Parathyroid adenoma (tissue), 2 donors: ENCODE data around the gene MIP.

Experiments
- H2AFZ ChIP-seq: fragments of 300-600 bp; sonication (generic); one replicate; pipeline ENCODE4 v1.7.0; 2017; ENCODE audit warnings: antibody characterized with exemption, mild to moderate bottlenecking
- H3K27ac ChIP-seq: fragments of 300-600 bp; sonication (generic); one replicate; pipeline ENCODE4 v1.7.0; 2017
- H3K27me3 ChIP-seq: fragments of 300-600 bp; sonication (generic); one replicate; pipeline ENCODE4 v1.7.0; 2017; ENCODE audit warnings: low read length; ENCODE audit not compliant: control insufficient read depth, insufficient read depth
- H3K36me3 ChIP-seq: fragments of 300-600 bp; sonication (generic); one replicate; pipeline ENCODE4 v1.7.0; 2017; ENCODE audit warnings: low read length; ENCODE audit not compliant: control insufficient read depth, insufficient read depth
- H3K4me1 ChIP-seq: fragments of 300-600 bp; sonication (generic); one replicate; pipeline ENCODE4 v1.7.0; 2017; ENCODE audit warnings: control low read depth
- H3K4me2 ChIP-seq: fragments of 300-600 bp; sonication (generic); one replicate; pipeline ENCODE4 v1.7.0; 2017; ENCODE audit warnings: low read length
- H3K4me3 ChIP-seq: fragments of 300-600 bp; sonication (generic); one replicate; pipeline ENCODE4 v1.7.0; 2017; ENCODE audit warnings: low read depth, low read length
- H3K79me2 ChIP-seq: fragments of 300-600 bp; sonication (generic); one replicate; pipeline ENCODE4 v1.7.0; 2017; ENCODE audit warnings: control low read depth
- H3K9ac ChIP-seq: fragments of 300-600 bp; sonication (generic); one replicate; pipeline ENCODE4 v1.7.0; 2017; ENCODE audit warnings: mild to moderate bottlenecking
- H3K9me3 ChIP-seq: fragments of 300-600 bp; sonication (generic); one replicate; pipeline ENCODE4 v1.7.0; 2017; ENCODE audit warnings: low read length; ENCODE audit not compliant: control insufficient read depth
- CTCF ChIP-seq: fragments of 300-600 bp; sonication (generic); IDR thresholded peaks from one replicate; pipeline ENCODE4 v1.7.0; 2017; ENCODE audit warnings: antibody characterized with exemption, mild to moderate bottlenecking
- donor health status: primary hyperparathyroidism.

MIP gene

GRCh38 chr12:56484566-56484965 lies 30.1 kb upstream of the MIP start:
- Histone ChIP-seq H3K4me3 (no peak overlapping the region), H2AFZ (no peak overlapping the region), H3K79me2 (peaks cover 2% of the 10 kb centered on the region), H3K36me3 (no peaks in the 10 kb centered on the region), H3K4me2 (no peak overlapping the region), H3K4me1 (no peaks in the 10 kb centered on the region), H3K9ac (no peak overlapping the region), H3K27me3 (no peaks in the 10 kb centered on the region), H3K27ac (no peak overlapping the region), H3K9me3 (no peaks in the 10 kb centered on the region)
- TF ChIP-seq CTCF: no peak

GRCh38 chr12:56479625-56480024 lies 25.2 kb upstream of the MIP start:
- TF ChIP-seq CTCF: no peak
- no peaks in the 10 kb centered on the region for H3K27me3 ChIP-seq
- no peak overlapping the region for H3K4me3 ChIP-seq
- H3K27ac ChIP-seq: no peak overlapping the region
- H3K9me3 ChIP-seq: no peaks in the 10 kb centered on the region
- no peak overlapping the region for H2AFZ ChIP-seq
- H3K36me3 ChIP-seq: no peaks in the 10 kb centered on the region
- no peaks in the 10 kb centered on the region for H3K4me1 ChIP-seq
- H3K9ac ChIP-seq: no peak overlapping the region
- peaks cover 20% of the 10 kb centered on the region for H3K79me2 ChIP-seq
- H3K4me2 ChIP-seq: no peak overlapping the region

GRCh38 chr12:56477521-56478225 lies 23.2 kb upstream of the MIP start:
- Histone ChIP-seq H3K36me3 (no peaks in the 10 kb centered on the region), H3K27ac (no peak overlapping the region), H3K9ac (no peak overlapping the region), H3K4me1 (no peaks in the 10 kb centered on the region), H2AFZ (no peak overlapping the region), H3K4me2 (no peak overlapping the region), H3K4me3 (no peak overlapping the region), H3K79me2 (peaks cover 20% of the 10 kb centered on the region), H3K27me3 (no peaks in the 10 kb centered on the region), H3K9me3 (no peaks in the 10 kb centered on the region)
- TF ChIP-seq CTCF: no peak

- Histone ChIP-seq H3K9ac (no peak overlapping the region), H3K27me3 (no peaks in the 10 kb centered on the region), H3K4me3 (no peak overlapping the region), H3K4me2 (no peak overlapping the region), H3K27ac (no peak overlapping the region), H3K9me3 (no peaks in the 10 kb centered on the region), H3K4me1 (no peaks in the 10 kb centered on the region), H2AFZ (no peak overlapping the region), H3K79me2 (peaks cover 20% of the 10 kb centered on the region), H3K36me3 (no peaks in the 10 kb centered on the region)
- TF ChIP-seq CTCF: no peak
Measured at GRCh38 chr12:56476972-56477432, 22.5 kb upstream of the MIP start.

- Histone ChIP-seq H3K9ac (no peak overlapping the region), H3K27ac (no peak overlapping the region), H3K79me2 (peaks cover 20% of the 10 kb centered on the region), H3K36me3 (no peaks in the 10 kb centered on the region), H3K4me1 (no peaks in the 10 kb centered on the region), H3K9me3 (no peaks in the 10 kb centered on the region), H3K27me3 (no peaks in the 10 kb centered on the region), H2AFZ (no peak overlapping the region), H3K4me3 (no peak overlapping the region), H3K4me2 (no peak overlapping the region)
- TF ChIP-seq CTCF: no peak
Measured at GRCh38 chr12:56476143-56476542, 21.7 kb upstream of the MIP start.
